Colonic mucosa (tissue), 4 donors: ENCODE measurements around the gene MCU. TPM values are rescaled to one million over a fixed set of nuclear protein-coding genes. Genes with fewer than 3 reads are reported as not detected.

Experiments used
- DNase-seq: peaks from one replicate; pipeline ENCODE4 v3.0.0-alpha.2; 2020
- H3K27ac ChIP-seq: fragments of 200-600 bp; one replicate; pipeline ENCODE4 v1.8.0; 2021
- H3K27me3 ChIP-seq: fragments of 200-600 bp; one replicate; pipeline ENCODE4 v1.8.0; 2021
- H3K36me3 ChIP-seq: fragments of 200-600 bp; one replicate; pipeline ENCODE4 v1.8.0; 2021
- H3K4me1 ChIP-seq: fragments of 200-600 bp; one replicate; pipeline ENCODE4 v1.8.0; 2021; ENCODE audit warnings: mild to moderate bottlenecking
- H3K4me3 ChIP-seq: fragments of 200-600 bp; one replicate; pipeline ENCODE4 v1.8.0; 2021
- H3K9ac ChIP-seq, 2 donors: one replicate each; pipeline ENCODE4 v1.7.0; 2013; ENCODE audit warnings: control low read depth in 2 of 2, low read depth in 2 of 2, low read length in 2 of 2
- H3K9me3 ChIP-seq: fragments of 200-600 bp; one replicate; pipeline ENCODE4 v1.8.0; 2021
- CTCF ChIP-seq: fragments of 200-600 bp; IDR thresholded peaks from one replicate; pipeline ENCODE4 v1.8.0; 2022; ENCODE audit warnings: antibody characterized with exemption, mild to moderate bottlenecking
- intact Hi-C: fragments of 100-400 bp; cut with DNase I; formaldehyde crosslinking; loops from one replicate; pipeline ENCODE4 v1.14.1; 2022
- total RNA-seq, 2 donors: library from RNA; stranded (reverse); fragmentation: NEBNext Ultra II Directional in 1 of 2; extraction: Animal tissue kit (Norgen Biotek cat#: 25700) in 1 of 2; gene quantifications; one replicate each; pipeline ENCODE4 v1.2.1, GENCODE V29; 2021
- donor health status: healthy.
- donor health status: DM: no; HTN: no; CAD: no.
- donor health status: DM: no; HTN: no; CAD: no.

The MCU gene
- total RNA-seq, 2 donors from 2014 or later: 88.7 to 109 TPM

- no peaks in the 10 kb centered on the region for H3K4me1 ChIP-seq
- no peak for TF ChIP-seq CTCF
These were observed 100.3 kb downstream of the MCU start for GRCh38 chr10:72792288-72792687.

GRCh38 chr10:72793752-72794151 lies 101.8 kb downstream of the MCU start:
- H3K4me3 ChIP-seq: no peak overlapping the region
- no peak overlapping the region for H3K9ac ChIP-seq
- H3K27ac ChIP-seq: no peak overlapping the region
- H3K36me3 ChIP-seq: no peaks in the 10 kb centered on the region
- H3K27me3 ChIP-seq: no peaks in the 10 kb centered on the region
- H3K9me3 ChIP-seq: no peaks in the 10 kb centered on the region
- TF ChIP-seq CTCF: no peak
- DNase-seq: no peak
- intact Hi-C loops: no loop called here
- no peaks in the 10 kb centered on the region for H3K4me1 ChIP-seq

More at GRCh38 chr10:72792288-72792687, 100.3 kb downstream of the MCU start:
- Histone ChIP-seq H3K4me3 (no peak overlapping the region), H3K27ac (no peak overlapping the region), H3K9ac (no peak overlapping the region), H3K36me3 (no peaks in the 10 kb centered on the region), H3K27me3 (no peaks in the 10 kb centered on the region), H3K9me3 (no peaks in the 10 kb centered on the region)
- intact Hi-C loops: no loop called here
- no peak for DNase-seq

- H3K9me3 ChIP-seq: no peaks in the 10 kb centered on the region
- H3K36me3 ChIP-seq: no peaks in the 10 kb centered on the region
- no peak overlapping the region for H3K4me3 ChIP-seq
- TF ChIP-seq CTCF: no peak
- no peak overlapping the region for H3K9ac ChIP-seq
- no peak for DNase-seq
- intact Hi-C loops: no loop called here
- no peaks in the 10 kb centered on the region for H3K27me3 ChIP-seq
- no peaks in the 10 kb centered on the region for H3K4me1 ChIP-seq
- no peak overlapping the region for H3K27ac ChIP-seq
These were observed 102.3 kb downstream of the MCU start for GRCh38 chr10:72794260-72794659.

GRCh38 chr10:72796042-72796441 lies 104.1 kb downstream of the MCU start:
- TF ChIP-seq CTCF: no peak
- DNase-seq: no peak
- Histone ChIP-seq H3K36me3 (no peaks in the 10 kb centered on the region), H3K9me3 (no peaks in the 10 kb centered on the region), H3K27me3 (no peaks in the 10 kb centered on the region), H3K4me3 (no peak overlapping the region), H3K9ac (no peak overlapping the region), H3K27ac (no peak overlapping the region), H3K4me1 (no peaks in the 10 kb centered on the region)
- intact Hi-C loops: no loop called here

- intact Hi-C loops: no loop called here
- Histone ChIP-seq H3K4me1 (no peaks in the 10 kb centered on the region), H3K9me3 (no peaks in the 10 kb centered on the region), H3K36me3 (no peaks in the 10 kb centered on the region), H3K9ac (no peak overlapping the region), H3K27me3 (no peaks in the 10 kb centered on the region), H3K27ac (no peak overlapping the region), H3K4me3 (no peak overlapping the region)
- TF ChIP-seq CTCF: no peak
- DNase-seq: no peak
These were observed 104.6 kb downstream of the MCU start for GRCh38 chr10:72796538-72796937.
